Body of pancreas (tissue), 4 donors: ENCODE measurements around the gene ASNS.
"Not testable (repeated sequence)": the region's sequence is repeated elsewhere in the genome, so short reads cannot be mapped to it uniquely, and the experiment has no call there.

Experiments
- CTCF ChIP-seq, 7 experiments: fragments of 450-650 bp in 4 of 7; fragments of 200-600 bp in 3 of 7; sonication (generic) in 3 of 7; IDR thresholded peaks; one replicate each; pipeline ENCODE4 v1.5.1; 2016 to 2019; ENCODE audit warnings: antibody characterized with exemption in 7 of 7
- POLR2A ChIP-seq, 3 donors: fragments of 450-650 bp; IDR thresholded peaks; one replicate each; pipeline ENCODE4 v1.6.1; 2016; ENCODE audit warnings: antibody characterized with exemption in 3 of 3, mild to moderate bottlenecking in 2 of 3

DNA sequence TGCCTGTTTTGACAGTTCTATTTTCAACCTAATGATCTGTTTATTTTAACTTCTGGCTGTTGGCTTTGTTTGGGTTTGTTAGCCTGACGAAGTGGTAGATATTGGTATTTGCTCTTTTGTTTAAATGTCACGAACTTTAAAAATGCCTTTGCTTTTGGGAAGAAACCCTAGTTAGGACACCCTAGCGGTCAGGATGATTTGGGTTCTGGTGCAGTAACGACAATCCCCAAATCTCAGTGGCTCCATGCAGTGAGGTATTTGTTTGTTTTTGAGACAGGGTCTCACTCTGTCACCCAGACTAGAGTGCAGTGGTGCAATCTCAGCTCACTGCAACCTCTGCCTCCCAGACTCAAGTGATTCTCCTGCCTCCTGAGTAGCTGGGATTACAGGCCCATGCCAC is 2.7 kb upstream of the ASNS start:
- not testable (repeated sequence) for TF ChIP-seq CTCF, POLR2A (IDR thresholded peaks at IDR 0.05)
